OCI-LY3 (cell line): Measurements from ENCODE around the gene ARHGEF4.

Experiments
- H2AFZ ChIP-seq: fragments of 200-600, 300-600 bp; shearing (Covaris generic); 2 replicates; pipeline ENCODE4 v1.6.0; 2014; ENCODE audit warnings: antibody characterized with exemption, low read depth, low read length
- H3K27ac ChIP-seq: fragments of 200-600, 300-600 bp; sonication (generic); 2 replicates; pipeline ENCODE4 v1.5.1; 2014; ENCODE audit warnings: mild to moderate bottlenecking, low read length, moderate library complexity, mixed read lengths
- H3K27me3 ChIP-seq: fragments of 200-600, 300-600 bp; sonication (generic); 2 replicates; pipeline ENCODE4 v1.6.1; 2014; ENCODE audit warnings: low read depth, low read length, mixed read lengths
- H3K36me3 ChIP-seq: fragments of 200-600, 300-600 bp; sonication (generic); replicated peaks from 2 replicates; pipeline ENCODE3; 2014; ENCODE audit warnings: low read depth, low read length, mixed read lengths
- H3K4me1 ChIP-seq: fragments of 300-600, 200-600 bp; sonication (generic); 2 replicates; pipeline ENCODE4 v1.6.1; 2014; ENCODE audit warnings: low read length, mixed read lengths
- H3K4me2 ChIP-seq: fragments of 200-600, 300-600 bp; sonication (generic); 2 replicates; pipeline ENCODE4 v1.6.1; 2014; ENCODE audit warnings: low read length, mixed read lengths
- H3K4me3 ChIP-seq: fragments of 300-600, 200-600 bp; sonication (generic); 2 replicates; pipeline ENCODE4 v1.5.1; 2014; ENCODE audit warnings: antibody characterized with exemption, mild to moderate bottlenecking, low read length, moderate library complexity
- H3K79me2 ChIP-seq: fragments of 300-600, 200-600 bp; shearing (Covaris generic); 2 replicates; pipeline ENCODE4 v1.6.1; 2014; ENCODE audit warnings: mild to moderate bottlenecking, low read length, mixed read lengths
- H3K9ac ChIP-seq: fragments of 300-600, 200-600 bp; shearing (Covaris generic); 2 replicates; pipeline ENCODE4 v1.6.0; 2014; ENCODE audit warnings: mild to moderate bottlenecking, low read length, moderate library complexity
- H3K9me3 ChIP-seq: fragments of 200-600, 300-600 bp; shearing (Covaris generic); 2 replicates; pipeline ENCODE4 v1.6.1; 2014; ENCODE audit warnings: low read length, mixed read lengths; ENCODE audit not compliant: insufficient read depth
- H4K20me1 ChIP-seq: fragments of 200-600, 300-600 bp; sonication (generic); 2 replicates; pipeline ENCODE4 v1.6.1; 2016; ENCODE audit warnings: low read length, mixed read lengths; ENCODE audit not compliant: insufficient read depth
- CTCF ChIP-seq: fragments of 200-600, 300-600 bp; sonication (generic); IDR thresholded peaks from 2 replicates; pipeline ENCODE4 v1.5.1; 2014; ENCODE audit warnings: antibody characterized with exemption, low read length, low read depth
- EZH2phosphoT487 ChIP-seq: fragments of 200-600 bp; shearing (Covaris generic); IDR thresholded peaks from 2 replicates; pipeline ENCODE4 v1.6.1; 2018; ENCODE audit warnings: antibody characterized with exemption, mixed run types, low read depth

ARHGEF4 gene

GRCh38 chr2:131027566-131028528 lies 191.1 kb downstream of the ARHGEF4 start:
- no peaks in the 10 kb centered on the region for H3K36me3 ChIP-seq
- H3K79me2 ChIP-seq: no peaks in the 10 kb centered on the region
- no peaks in the 10 kb centered on the region for H4K20me1 ChIP-seq
- H2AFZ ChIP-seq: no peak overlapping the region
- no peaks in the 10 kb centered on the region for H3K4me1 ChIP-seq
- no peaks in the 10 kb centered on the region for H3K27me3 ChIP-seq
- H3K9ac ChIP-seq: no peak overlapping the region
- H3K27ac ChIP-seq: no peak overlapping the region
- TF ChIP-seq EZH2phosphoT487 (no peak), CTCF (no peak)
- no peak overlapping the region for H3K4me3 ChIP-seq
- H3K4me2 ChIP-seq: no peak overlapping the region
- H3K9me3 ChIP-seq: no peaks in the 10 kb centered on the region

- Histone ChIP-seq H3K9me3 (no peaks in the 10 kb centered on the region), H3K9ac (no peak overlapping the region), H3K27me3 (no peaks in the 10 kb centered on the region), H3K4me1 (no peaks in the 10 kb centered on the region), H3K27ac (no peak overlapping the region), H3K79me2 (no peaks in the 10 kb centered on the region), H3K4me2 (no peak overlapping the region), H3K4me3 (no peak overlapping the region), H3K36me3 (no peaks in the 10 kb centered on the region), H4K20me1 (no peaks in the 10 kb centered on the region), H2AFZ (no peak overlapping the region)
- TF ChIP-seq EZH2phosphoT487 (no peak), CTCF (no peak)
Measured at GRCh38 chr2:131029812-131030211, 193.1 kb downstream of the ARHGEF4 start.

- Histone ChIP-seq H3K4me1 (no peaks in the 10 kb centered on the region), H3K9ac (no peak overlapping the region), H3K27ac (no peak overlapping the region), H3K9me3 (no peaks in the 10 kb centered on the region), H3K27me3 (no peaks in the 10 kb centered on the region), H3K4me2 (no peak overlapping the region), H4K20me1 (no peaks in the 10 kb centered on the region), H3K79me2 (no peaks in the 10 kb centered on the region), H3K36me3 (no peaks in the 10 kb centered on the region), H2AFZ (no peak overlapping the region), H3K4me3 (no peak overlapping the region)
- TF ChIP-seq CTCF: no peak
- no peak for TF ChIP-seq EZH2phosphoT487
Measured at GRCh38 chr2:131030478-131030971, 193.8 kb downstream of the ARHGEF4 start.

GRCh38 chr2:131031431-131031841 lies 194.7 kb downstream of the ARHGEF4 start:
- Histone ChIP-seq H4K20me1 (no peaks in the 10 kb centered on the region), H3K4me2 (no peak overlapping the region), H3K4me3 (no peak overlapping the region), H2AFZ (no peak overlapping the region), H3K27me3 (no peaks in the 10 kb centered on the region), H3K9me3 (no peaks in the 10 kb centered on the region), H3K27ac (no peak overlapping the region), H3K9ac (no peak overlapping the region), H3K79me2 (no peaks in the 10 kb centered on the region), H3K4me1 (no peaks in the 10 kb centered on the region), H3K36me3 (no peaks in the 10 kb centered on the region)
- TF ChIP-seq EZH2phosphoT487 (no peak), CTCF (no peak)
